CD4-positive, alpha-beta T cell (primary cell): ENCODE results near the gene VPS41. TPM values are rescaled to one million over a fixed set of nuclear protein-coding genes. Genes with fewer than 3 reads are reported as not detected.

Experiments used
- ATAC-seq: fragments of 200-7000 bp; cut with Tn5 transposase; one replicate; pipeline ENCODE4 v1.10.0; 2022; ENCODE audit warnings: mild to moderate bottlenecking; ENCODE audit not compliant: poor library complexity
- CTCF ChIA-PET: fragments of 350-600 bp; sonication (Branson Sonifier 250); formaldehyde crosslinking; loops from one replicate; lab custom pipeline; 2021; ENCODE audit warnings: antibody characterized with exemption, inconsistent platforms; lab: Charles Lee
- POLR2A ChIA-PET: fragments of 350-600 bp; sonication (Branson Sonifier 250); formaldehyde crosslinking; loops from one replicate; lab custom pipeline; 2021; ENCODE audit warnings: antibody characterized with exemption, inconsistent platforms; lab: Charles Lee
- DNase-seq, 14 experiments: peaks; one replicate each; pipeline ENCODE4 v3.0.0-alpha.2; 2013 to 2020; ENCODE audit warnings: mixed read lengths in 2 of 14
- H3K27ac ChIP-seq, 2 donors: one replicate each; pipeline versions ENCODE4 v1.5.1 to v1.7.0; 2013; ENCODE audit warnings: low read length in 2 of 2, low read depth in 1 of 2, mild to moderate bottlenecking in 1 of 2
- H3K27me3 ChIP-seq, 2 experiments: 1 replicate in 1 of 2; 2 replicates in 1 of 2; pipeline versions ENCODE4 v1.6.1 to v1.7.0; 2013; ENCODE audit warnings: low read length in 2 of 2, control low read depth in 1 of 2, mild to moderate bottlenecking in 1 of 2, moderate library complexity in 1 of 2; ENCODE audit not compliant: insufficient read depth in 2 of 2, control insufficient read depth in 1 of 2
- H3K36me3 ChIP-seq: one replicate; pipeline ENCODE4 v1.6.1; 2013; ENCODE audit warnings: low read length, control low read depth; ENCODE audit not compliant: insufficient read depth
- H3K4me1 ChIP-seq: one replicate; pipeline ENCODE4 v1.6.1; 2013; ENCODE audit warnings: low read length, control low read depth; ENCODE audit not compliant: insufficient read depth
- H3K4me3 ChIP-seq: one replicate; pipeline ENCODE4 v1.5.1; 2013; ENCODE audit warnings: mild to moderate bottlenecking, low read length, moderate library complexity
- H3K9me3 ChIP-seq, 2 experiments: 1 replicate in 1 of 2; 2 replicates in 1 of 2; pipeline versions ENCODE4 v1.6.1 to v1.7.0; 2013; ENCODE audit warnings: low read length in 2 of 2, mild to moderate bottlenecking in 2 of 2, control low read depth in 1 of 2, moderate library complexity in 1 of 2; ENCODE audit not compliant: control insufficient read depth in 1 of 2, insufficient read depth in 1 of 2
- H3K27ac Mint-ChIP-seq: one replicate; pipeline ENCODE4 v1.8.0; 2020; ENCODE audit warnings: mixed read lengths
- H3K27me3 Mint-ChIP-seq: one replicate; pipeline ENCODE4 v1.8.0; 2021; ENCODE audit warnings: mixed read lengths
- H3K36me3 Mint-ChIP-seq: one replicate; pipeline ENCODE4 v1.8.0; 2021; ENCODE audit warnings: low read depth, mixed read lengths
- H3K4me1 Mint-ChIP-seq: one replicate; pipeline ENCODE4 v1.8.0; 2021; ENCODE audit warnings: low read depth, mixed read lengths
- H3K4me3 Mint-ChIP-seq: one replicate; pipeline ENCODE4 v1.8.0; 2020; ENCODE audit warnings: mild to moderate bottlenecking, mixed read lengths
- H3K9me3 Mint-ChIP-seq: one replicate; pipeline ENCODE4 v1.8.0; 2020; ENCODE audit warnings: mixed read lengths
- intact Hi-C, 2 experiments: fragments of 100-400 bp; cut with DNase I in 1 of 2; cut with micrococcal nuclease in 1 of 2; formaldehyde crosslinking; loops; one replicate each; pipeline versions ENCODE4 v1.15.1 to v1.9.0; 2023 to 2025; cut with DNase I, micrococcal nuclease
- total RNA-seq, 174 experiments: library from RNA in 2 of 174; stranded (reverse) in 2 of 174; gene quantifications; one replicate each; pipeline ENCODE4 v1.2.3 and lab custom pipeline; 2021 to 2026
- TF ChIP-seq, protein P1 (sequence below): fragments of 200-600 bp; IDR thresholded peaks from one replicate; pipeline ENCODE4 v1.8.0; 2022; ENCODE audit warnings: antibody characterized with exemption, mild to moderate bottlenecking

The VPS41 gene
- total RNA-seq, 2 experiments from 2014 or later: 19.4 to 22.9 TPM

DNA sequence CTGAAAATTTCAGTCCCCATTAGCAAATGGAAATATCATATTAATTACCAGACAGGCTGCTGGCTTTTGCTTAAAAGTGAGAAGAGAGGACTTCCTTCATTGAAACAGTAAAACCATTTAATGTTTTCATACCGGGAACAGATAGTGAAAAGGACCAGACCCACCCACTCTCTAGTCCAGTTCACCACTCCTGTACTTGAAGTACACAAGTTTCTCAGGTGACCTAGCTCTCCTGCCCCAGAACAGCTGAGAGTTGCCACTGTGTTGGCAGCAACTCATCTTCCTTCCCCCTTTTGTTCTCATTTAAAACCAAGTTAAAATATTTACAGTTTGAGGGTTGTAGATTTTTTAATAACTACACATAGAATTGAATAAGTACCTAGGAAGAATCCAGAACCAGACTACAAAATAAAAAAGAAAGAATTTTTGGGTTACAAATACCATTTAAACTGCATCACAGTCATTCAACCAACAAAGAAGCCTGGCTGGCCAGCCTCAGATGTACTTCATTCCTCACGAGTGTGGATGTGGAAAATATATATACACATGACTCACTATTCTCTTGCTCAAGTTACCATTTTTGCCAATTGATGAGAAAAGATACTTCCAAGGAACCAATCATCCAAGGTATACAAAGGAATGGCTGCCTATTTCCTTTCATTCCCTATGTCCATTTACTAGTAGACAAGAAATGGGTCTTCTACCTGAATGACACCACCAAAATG, 68.1 kb downstream of the VPS41 start:
- no peaks in the 10 kb centered on the region for H3K27me3 Mint-ChIP-seq
- no peak overlapping the region for H3K27ac Mint-ChIP-seq
- H3K4me1 Mint-ChIP-seq: peaks cover 10% of the 10 kb centered on the region
- ATAC-seq (no peak), DNase-seq (no peak)
- Histone ChIP-seq H3K4me3 (no peak overlapping the region), H3K27me3 (no peaks in the 10 kb centered on the region), H3K9me3 (no peaks in the 10 kb centered on the region), H3K27ac (no peak overlapping the region), H3K4me1 (no peaks in the 10 kb centered on the region), H3K36me3 (no peaks in the 10 kb centered on the region)
- H3K36me3 Mint-ChIP-seq: peaks cover 10% of the 10 kb centered on the region
- H3K9me3 Mint-ChIP-seq: no peaks in the 10 kb centered on the region
- CTCF ChIA-PET: no interaction called here
- TF ChIP-seq, protein P1, sequence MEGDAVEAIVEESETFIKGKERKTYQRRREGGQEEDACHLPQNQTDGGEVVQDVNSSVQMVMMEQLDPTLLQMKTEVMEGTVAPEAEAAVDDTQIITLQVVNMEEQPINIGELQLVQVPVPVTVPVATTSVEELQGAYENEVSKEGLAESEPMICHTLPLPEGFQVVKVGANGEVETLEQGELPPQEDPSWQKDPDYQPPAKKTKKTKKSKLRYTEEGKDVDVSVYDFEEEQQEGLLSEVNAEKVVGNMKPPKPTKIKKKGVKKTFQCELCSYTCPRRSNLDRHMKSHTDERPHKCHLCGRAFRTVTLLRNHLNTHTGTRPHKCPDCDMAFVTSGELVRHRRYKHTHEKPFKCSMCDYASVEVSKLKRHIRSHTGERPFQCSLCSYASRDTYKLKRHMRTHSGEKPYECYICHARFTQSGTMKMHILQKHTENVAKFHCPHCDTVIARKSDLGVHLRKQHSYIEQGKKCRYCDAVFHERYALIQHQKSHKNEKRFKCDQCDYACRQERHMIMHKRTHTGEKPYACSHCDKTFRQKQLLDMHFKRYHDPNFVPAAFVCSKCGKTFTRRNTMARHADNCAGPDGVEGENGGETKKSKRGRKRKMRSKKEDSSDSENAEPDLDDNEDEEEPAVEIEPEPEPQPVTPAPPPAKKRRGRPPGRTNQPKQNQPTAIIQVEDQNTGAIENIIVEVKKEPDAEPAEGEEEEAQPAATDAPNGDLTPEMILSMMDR: no peak
- intact Hi-C loops: no loop called here
- H3K4me3 Mint-ChIP-seq: no peak overlapping the region
- POLR2A ChIA-PET: no interaction called here

DNA sequence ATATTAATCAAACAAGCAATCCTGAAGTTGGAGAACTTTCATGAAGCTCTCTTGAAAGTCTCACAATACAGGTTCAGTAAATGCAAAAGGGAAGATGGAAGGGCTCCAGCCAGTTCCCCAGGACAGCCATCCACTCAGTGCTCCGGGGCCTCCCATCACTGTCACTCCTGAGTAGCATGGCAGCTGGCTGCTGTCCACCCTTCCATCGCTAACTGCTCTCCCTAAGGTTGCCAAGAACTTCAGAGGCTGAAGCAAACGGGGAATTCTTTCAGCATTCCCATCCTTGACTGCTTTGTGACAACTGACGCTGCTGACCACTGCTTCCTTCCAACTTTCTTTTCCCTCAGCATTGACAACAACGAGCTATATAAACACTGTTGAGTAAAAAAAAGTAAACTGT, 69.1 kb downstream of the VPS41 start:
- no peak for DNase-seq
- no peaks in the 10 kb centered on the region for H3K27me3 ChIP-seq
- no peak overlapping the region for H3K4me3 ChIP-seq
- ATAC-seq: no peak
- ChIA-PET POLR2A (no interaction called here), CTCF (no interaction called here)
- Mint-ChIP-seq H3K9me3 (no peaks in the 10 kb centered on the region), H3K27me3 (no peaks in the 10 kb centered on the region), H3K36me3 (peaks cover 10% of the 10 kb centered on the region), H3K27ac (no peak overlapping the region), H3K4me3 (no peak overlapping the region), H3K4me1 (peaks cover 10% of the 10 kb centered on the region)
- no peak overlapping the region for H3K27ac ChIP-seq
- H3K4me1 ChIP-seq: no peaks in the 10 kb centered on the region
- TF ChIP-seq, protein P1: no peak
- no peaks in the 10 kb centered on the region for H3K36me3 ChIP-seq
- intact Hi-C loops: no loop called here
- no peaks in the 10 kb centered on the region for H3K9me3 ChIP-seq

DNA sequence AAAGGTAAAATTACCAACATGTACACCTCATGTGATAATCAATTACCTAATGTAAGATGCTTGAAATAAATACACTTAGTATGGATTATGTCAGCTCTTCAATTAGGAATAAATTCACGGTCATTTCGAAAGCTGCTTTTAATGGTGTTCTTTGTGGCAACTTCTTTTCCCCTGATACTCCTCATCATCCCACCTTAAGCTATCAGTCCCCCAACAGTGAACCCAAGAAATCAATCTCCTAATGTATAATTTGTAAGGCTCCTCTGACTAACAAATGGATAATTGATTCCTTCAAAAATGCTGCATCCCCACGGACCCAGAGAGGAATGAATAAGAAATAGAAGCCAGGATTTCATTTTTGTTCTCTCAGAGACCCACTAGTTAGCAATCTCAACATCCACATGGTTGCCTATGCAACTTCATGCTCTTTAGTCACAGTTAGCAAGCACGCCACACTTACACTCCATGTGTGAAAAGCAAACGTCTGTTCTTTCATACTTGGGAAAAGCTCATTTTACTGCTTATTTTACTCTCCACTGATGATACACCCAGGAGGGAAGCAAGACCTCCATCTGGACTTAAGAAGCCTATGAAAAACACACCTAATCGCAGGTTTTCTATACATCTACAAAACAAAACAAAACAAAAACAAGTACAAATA, 70.1 kb downstream of the VPS41 start:
- H3K36me3 Mint-ChIP-seq: peaks cover 7% of the 10 kb centered on the region
- H3K27me3 ChIP-seq: no peaks in the 10 kb centered on the region
- no peak for ATAC-seq
- no peak for DNase-seq
- no peak overlapping the region for H3K27ac Mint-ChIP-seq
- ChIA-PET CTCF (no interaction called here), POLR2A (no interaction called here)
- H3K9me3 Mint-ChIP-seq: no peaks in the 10 kb centered on the region
- no peak overlapping the region for H3K27ac ChIP-seq
- intact Hi-C loops: no loop called here
- no peaks in the 10 kb centered on the region for H3K36me3 ChIP-seq
- H3K4me1 ChIP-seq: no peaks in the 10 kb centered on the region
- no peaks in the 10 kb centered on the region for H3K27me3 Mint-ChIP-seq
- TF ChIP-seq, protein P1: no peak
- no peak overlapping the region for H3K4me3 ChIP-seq
- no peaks in the 10 kb centered on the region for H3K9me3 ChIP-seq
- no peak overlapping the region for H3K4me3 Mint-ChIP-seq
- H3K4me1 Mint-ChIP-seq: peaks cover 10% of the 10 kb centered on the region
